DOHH2 (cell line): ENCODE results near the gene PODN.

ENCODE experiments used
- H3F3A ChIP-seq: fragments of 200-600 bp; sonication (generic), shearing (Covaris generic); 2 replicates; pipeline ENCODE4 v1.6.0; 2016; ENCODE audit warnings: antibody characterized with exemption, mild to moderate bottlenecking; ENCODE audit not compliant: control insufficient read depth, insufficient read depth
- H3K27ac ChIP-seq: fragments of 200-600 bp; sonication (generic); 2 replicates; pipeline ENCODE4 v1.5.1; 2014; ENCODE audit warnings: low read depth, mild to moderate bottlenecking, low read length, moderate library complexity
- H3K27me3 ChIP-seq: fragments of 200-600 bp; sonication (generic); 2 replicates; pipeline ENCODE4 v1.6.1; 2014; ENCODE audit warnings: mild to moderate bottlenecking, low read length, mixed read lengths; ENCODE audit not compliant: control insufficient read depth
- H3K36me3 ChIP-seq: fragments of 200-600 bp; sonication (generic); 2 replicates; pipeline ENCODE4 v1.6.1; 2014; ENCODE audit warnings: mild to moderate bottlenecking, low read length, moderate library complexity, mixed read lengths; ENCODE audit not compliant: control insufficient read depth
- H3K4me1 ChIP-seq: fragments of 200-600 bp; sonication (generic); 2 replicates; pipeline ENCODE4 v1.6.1; 2014; ENCODE audit warnings: mild to moderate bottlenecking, low read length, mixed read lengths; ENCODE audit not compliant: control insufficient read depth
- H3K4me2 ChIP-seq: fragments of 200-600 bp; sonication (generic); 2 replicates; pipeline ENCODE4 v1.6.0; 2014; ENCODE audit warnings: mild to moderate bottlenecking, low read length, moderate library complexity
- H3K4me3 ChIP-seq: fragments of 200-600 bp; sonication (generic); 2 replicates; pipeline ENCODE4 v1.5.1; 2014; ENCODE audit warnings: mild to moderate bottlenecking, low read length, mixed read lengths
- H3K79me2 ChIP-seq: fragments of 200-600 bp; sonication (generic); 2 replicates; pipeline ENCODE4 v1.6.1; 2014; ENCODE audit warnings: mild to moderate bottlenecking, low read length, mixed read lengths; ENCODE audit not compliant: control insufficient read depth
- H3K9me2 ChIP-seq: fragments of 200-600 bp; sonication (generic); replicated peaks from 2 replicates; pipeline ENCODE4 v1.6.1; 2014; ENCODE audit warnings: mild to moderate bottlenecking, low read length, mixed read lengths; ENCODE audit not compliant: control insufficient read depth
- H3K9me3 ChIP-seq: fragments of 200-600 bp; sonication (generic); 2 replicates; pipeline ENCODE4 v1.6.1; 2014; ENCODE audit warnings: antibody characterized with exemption, low read length, mixed read lengths; ENCODE audit not compliant: control insufficient read depth, insufficient read depth
- H4K20me1 ChIP-seq: fragments of 200-600 bp; sonication (generic); 2 replicates; pipeline ENCODE4 v1.6.0; 2014; ENCODE audit warnings: low read depth, mild to moderate bottlenecking, antibody characterized with exemption, low read length, moderate library complexity; ENCODE audit not compliant: control insufficient read depth, insufficient read depth
- CTCF ChIP-seq: fragments of 200-600 bp; sonication (generic); IDR thresholded peaks from one replicate; pipeline ENCODE4 v1.5.1; 2014; ENCODE audit warnings: antibody characterized with exemption, mild to moderate bottlenecking, low read depth, low read length; ENCODE audit not compliant: poor library complexity, severe bottlenecking
- EZH2phosphoT487 ChIP-seq: fragments of 200-600 bp; sonication (generic); IDR thresholded peaks from 2 replicates; pipeline ENCODE4 v1.6.1; 2017; ENCODE audit warnings: borderline replicate concordance, mild to moderate bottlenecking, antibody characterized with exemption, low read length, moderate library complexity, mixed read lengths

PODN gene

GRCh38 chr1:53126495-53126894 lies 64.5 kb downstream of the PODN start:
- TF ChIP-seq EZH2phosphoT487 (no peak), CTCF (no peak)
- H3K36me3 ChIP-seq: no peaks in the 10 kb centered on the region

GRCh38 chr1:53127546-53127945 lies 65.5 kb downstream of the PODN start:
- 0 out of 2 replicates have a peak, but pooled peaks cover 2% of the 10 kb centered on the region for H3K27me3 ChIP-seq
- no peaks in the 10 kb centered on the region for H4K20me1 ChIP-seq
- H3K4me2 ChIP-seq: no peak overlapping the region
- H3K9me2 ChIP-seq: no peaks in the 10 kb centered on the region
- H3K9me3 ChIP-seq: no peaks in the 10 kb centered on the region
- no peaks in the 10 kb centered on the region for H3K79me2 ChIP-seq
- no peaks in the 10 kb centered on the region for H3K4me1 ChIP-seq
- TF ChIP-seq CTCF (no peak), EZH2phosphoT487 (no peak)
- no peaks in the 10 kb centered on the region for H3K36me3 ChIP-seq
- no peaks in the 10 kb centered on the region for H3F3A ChIP-seq
- no peak overlapping the region for H3K4me3 ChIP-seq
- no peak overlapping the region for H3K27ac ChIP-seq

More at GRCh38 chr1:53126495-53126894, 64.5 kb downstream of the PODN start:
- Histone ChIP-seq H3K79me2 (no peaks in the 10 kb centered on the region), H3K9me2 (no peaks in the 10 kb centered on the region), H3K4me1 (no peaks in the 10 kb centered on the region), H4K20me1 (no peaks in the 10 kb centered on the region), H3F3A (no peaks in the 10 kb centered on the region), H3K27ac (no peak overlapping the region), H3K9me3 (no peaks in the 10 kb centered on the region), H3K4me2 (no peak overlapping the region), H3K4me3 (no peak overlapping the region), H3K27me3 (0 out of 2 replicates have a peak, but pooled peaks cover 2% of the 10 kb centered on the region)

GRCh38 chr1:53128401-53128800 lies 66.4 kb downstream of the PODN start:
- no peaks in the 10 kb centered on the region for H3K36me3 ChIP-seq
- H3K4me1 ChIP-seq: no peaks in the 10 kb centered on the region
- no peaks in the 10 kb centered on the region for H3F3A ChIP-seq
- H3K4me2 ChIP-seq: no peak overlapping the region
- H3K9me2 ChIP-seq: no peaks in the 10 kb centered on the region
- no peaks in the 10 kb centered on the region for H3K9me3 ChIP-seq
- no peak for TF ChIP-seq CTCF
- no peak for TF ChIP-seq EZH2phosphoT487
- no peak overlapping the region for H3K27ac ChIP-seq
- H4K20me1 ChIP-seq: no peaks in the 10 kb centered on the region
- H3K27me3 ChIP-seq: 0 out of 2 replicates have a peak, but pooled peaks cover 2% of the 10 kb centered on the region
- no peak overlapping the region for H3K4me3 ChIP-seq
- H3K79me2 ChIP-seq: no peaks in the 10 kb centered on the region
